Prostate gland (tissue), 2 donors: Measurements from ENCODE around the gene MAP9. TPM values are rescaled to one million over a fixed set of nuclear protein-coding genes. Genes with fewer than 3 reads are reported as not detected.

Experiments
- DNase-seq: peaks from one replicate; pipeline ENCODE4 v3.0.0-alpha.2; 2019; ENCODE audit warnings: low spot score
- H3K27ac ChIP-seq, 2 donors: fragments of 200-600 bp; sonication (generic); 2 replicates each; pipeline ENCODE4 v1.5.1; 2017 to 2019
- H3K27me3 ChIP-seq: fragments of 200-600 bp; sonication (generic); replicated peaks from 2 replicates; pipeline ENCODE4 v1.5.1; 2019; ENCODE audit not compliant: insufficient read depth
- H3K36me3 ChIP-seq, 2 donors: fragments of 200-600 bp; sonication (generic); 1 replicate in 1 of 2; 2 replicates in 1 of 2; pipeline versions ENCODE4 v1.5.1 to v1.8.1; 2017 to 2019
- H3K4me1 ChIP-seq: fragments of 200-600 bp; sonication (generic); replicated peaks from 2 replicates; pipeline ENCODE4 v1.5.1; 2019
- H3K4me3 ChIP-seq, 2 donors: fragments of 200-600 bp; sonication (generic); 2 replicates each; pipeline ENCODE4 v1.5.1; 2017 to 2019
- H3K9me3 ChIP-seq: fragments of 200-600 bp; sonication (generic); 2 replicates; pipeline ENCODE4 v1.5.1; 2017
- POLR2A ChIP-seq: fragments of 450-650 bp; IDR thresholded peaks from one replicate; pipeline ENCODE4 v1.6.1; 2016; ENCODE audit warnings: antibody characterized with exemption, mild to moderate bottlenecking
- POLR2AphosphoS5 ChIP-seq: sonication (generic); formaldehyde crosslinking; IDR thresholded peaks from one replicate; pipeline ENCODE4 v1.6.1; 2017; ENCODE audit warnings: antibody characterized with exemption
- WGBS: methylation state at CpG from one replicate; pipeline ENCODE4 v1.1.5; 2018; 5-methylcytosine and 5-hydroxymethylcytosine counted together
- intact Hi-C: fragments of 100-400 bp; cut with DNase I; formaldehyde crosslinking; loops from one replicate; pipeline ENCODE4 v1.14.2; 2022
- total RNA-seq, 2 donors: library from RNA; depleted of rRNA; stranded (reverse); fragments of >200 nt; gene quantifications; one replicate each; pipeline ENCODE4 v1.1.0, GENCODE V29; 2016
- TF ChIP-seq, protein P1 (sequence below), 4 experiments: fragments of 200-600 bp in 2 of 4; fragments of 450-650 bp in 2 of 4; sonication (generic) in 2 of 4; IDR thresholded peaks; 1 replicate in 3 of 4; 2 replicates in 1 of 4; pipeline ENCODE4 v1.5.1; 2016 to 2019; ENCODE audit warnings: antibody characterized with exemption in 4 of 4, mild to moderate bottlenecking in 2 of 4, moderate library complexity in 2 of 4

MAP9 gene
- total RNA-seq, 2 donors from 2014 or later = 15.8 to 17.9 TPM

DNA sequence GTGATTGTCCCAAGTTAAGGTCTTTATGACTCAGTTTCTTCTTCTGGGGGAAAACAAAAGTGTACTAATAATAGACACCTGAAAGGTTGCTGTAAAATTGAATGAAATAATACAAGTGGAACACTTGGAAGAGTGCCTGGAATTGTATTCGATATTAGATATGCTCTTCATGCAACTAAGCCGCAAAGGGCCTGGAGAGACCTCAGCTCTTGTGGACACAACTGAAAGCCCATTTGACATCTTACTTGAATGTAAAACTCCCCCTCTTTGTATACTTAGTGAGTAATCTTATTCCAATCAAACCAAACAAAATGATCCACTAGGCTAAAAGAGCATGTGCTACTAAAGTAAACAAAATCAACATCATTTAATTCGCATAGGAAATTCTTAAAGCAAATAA, 511 bp upstream of the MAP9 start:
- H3K36me3 ChIP-seq = no peaks in the 10 kb centered on the region
- no peak for DNase-seq
- no peak for TF ChIP-seq POLR2AphosphoS5
- TF ChIP-seq, protein P1, sequence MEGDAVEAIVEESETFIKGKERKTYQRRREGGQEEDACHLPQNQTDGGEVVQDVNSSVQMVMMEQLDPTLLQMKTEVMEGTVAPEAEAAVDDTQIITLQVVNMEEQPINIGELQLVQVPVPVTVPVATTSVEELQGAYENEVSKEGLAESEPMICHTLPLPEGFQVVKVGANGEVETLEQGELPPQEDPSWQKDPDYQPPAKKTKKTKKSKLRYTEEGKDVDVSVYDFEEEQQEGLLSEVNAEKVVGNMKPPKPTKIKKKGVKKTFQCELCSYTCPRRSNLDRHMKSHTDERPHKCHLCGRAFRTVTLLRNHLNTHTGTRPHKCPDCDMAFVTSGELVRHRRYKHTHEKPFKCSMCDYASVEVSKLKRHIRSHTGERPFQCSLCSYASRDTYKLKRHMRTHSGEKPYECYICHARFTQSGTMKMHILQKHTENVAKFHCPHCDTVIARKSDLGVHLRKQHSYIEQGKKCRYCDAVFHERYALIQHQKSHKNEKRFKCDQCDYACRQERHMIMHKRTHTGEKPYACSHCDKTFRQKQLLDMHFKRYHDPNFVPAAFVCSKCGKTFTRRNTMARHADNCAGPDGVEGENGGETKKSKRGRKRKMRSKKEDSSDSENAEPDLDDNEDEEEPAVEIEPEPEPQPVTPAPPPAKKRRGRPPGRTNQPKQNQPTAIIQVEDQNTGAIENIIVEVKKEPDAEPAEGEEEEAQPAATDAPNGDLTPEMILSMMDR (IDR thresholded peaks at IDR 0.05) = no peak
- TF ChIP-seq POLR2A = no peak
- no peaks in the 10 kb centered on the region for H3K27me3 ChIP-seq
- H3K27ac ChIP-seq = peak overlapping the region; percentile 48 to 75
- WGBS = 22% methylated on average over 3 of the region's 3 CpGs
- no peaks in the 10 kb centered on the region for H3K9me3 ChIP-seq
- intact Hi-C loops = no loop called here
- no peak overlapping the region for H3K4me3 ChIP-seq
- H3K4me1 ChIP-seq = no peaks in the 10 kb centered on the region

DNA sequence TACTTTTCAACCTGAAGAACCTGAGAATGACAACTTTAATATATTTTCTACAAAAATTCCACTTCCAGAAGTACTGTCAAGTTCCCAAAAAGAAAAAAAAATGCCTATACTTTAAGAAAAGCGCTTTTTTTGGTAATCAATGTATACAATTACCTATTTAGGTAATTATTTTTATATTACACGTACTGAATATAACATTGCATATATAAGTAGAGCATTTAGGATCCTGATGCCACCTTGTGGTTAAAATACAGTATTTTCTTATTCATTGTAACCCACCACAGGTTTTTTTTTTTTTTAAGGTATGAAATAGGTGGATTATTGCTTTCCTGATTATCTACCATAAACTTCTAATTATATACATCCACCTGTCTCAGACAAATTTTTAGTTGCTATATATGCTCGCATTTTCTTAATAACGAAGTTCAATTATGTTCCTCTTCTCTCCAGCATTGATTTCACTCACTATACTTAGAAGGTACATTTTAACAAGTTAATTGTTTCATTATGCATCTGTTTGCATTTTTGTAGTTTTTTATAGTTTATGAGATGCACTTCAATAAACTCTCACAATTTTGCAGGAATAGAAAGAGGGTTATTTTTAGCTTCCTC, 5.2 kb downstream of the MAP9 start:
- 49% methylated on average over 4 of the region's 4 CpGs for WGBS
- no peaks in the 10 kb centered on the region for H3K9me3 ChIP-seq
- no peak for DNase-seq
- H3K4me3 ChIP-seq = no peak overlapping the region
- H3K4me1 ChIP-seq = no peaks in the 10 kb centered on the region
- H3K27me3 ChIP-seq = no peaks in the 10 kb centered on the region
- no peaks in the 10 kb centered on the region for H3K36me3 ChIP-seq
- TF ChIP-seq, protein P1 (IDR thresholded peaks at IDR 0.05) = peak in 3 of 4 experiments; percentile 25 to 36 (median 29)
- TF ChIP-seq POLR2A = no peak
- intact Hi-C loops = no loop called here
- H3K27ac ChIP-seq = no peak overlapping the region

- 89% methylated on average over 2 of the region's 2 CpGs for WGBS
- Histone ChIP-seq H3K36me3 (no peaks in the 10 kb centered on the region), H3K9me3 (no peaks in the 10 kb centered on the region), H3K27ac (no peak overlapping the region), H3K4me1 (no peaks in the 10 kb centered on the region), H3K27me3 (no peaks in the 10 kb centered on the region), H3K4me3 (no peak overlapping the region)
- no peak for TF ChIP-seq POLR2AphosphoS5
- TF ChIP-seq, protein P1 (IDR thresholded peaks at IDR 0.05) = no peak
- TF ChIP-seq POLR2A = no peak
- no peak for DNase-seq
- intact Hi-C loops = no loop called here
Measured at GRCh38 chr4:155367608-155368007, 9.2 kb downstream of the MAP9 start.

- no peaks in the 10 kb centered on the region for H3K27me3 ChIP-seq
- no peaks in the 10 kb centered on the region for H3K9me3 ChIP-seq
- H3K27ac ChIP-seq = no peak overlapping the region
- intact Hi-C loops = loop anchor here (5.0 kb wide), 1 partner anchor 372 kb away; no protein-coding TSS in a partner anchor
- no peak for TF ChIP-seq POLR2A
- TF ChIP-seq, protein P1 (IDR thresholded peaks at IDR 0.05) = peak in 2 of 4 experiments; percentile 21 to 32
- TF ChIP-seq POLR2AphosphoS5 = no peak
- H3K36me3 ChIP-seq = no peaks in the 10 kb centered on the region
- no peaks in the 10 kb centered on the region for H3K4me1 ChIP-seq
- WGBS = 49% methylated on average over 8 of the region's 8 CpGs
- H3K4me3 ChIP-seq = no peak overlapping the region
- DNase-seq = no peak
Measured at GRCh38 chr4:155353923-155354540, 22.7 kb downstream of the MAP9 start.

- intact Hi-C loops = no loop called here
- H3K9me3 ChIP-seq = no peaks in the 10 kb centered on the region
- no peaks in the 10 kb centered on the region for H3K27me3 ChIP-seq
- no peaks in the 10 kb centered on the region for H3K4me1 ChIP-seq
- no peak overlapping the region for H3K27ac ChIP-seq
- no peak overlapping the region for H3K4me3 ChIP-seq
- WGBS = 73% methylated on average over 1 of the region's 1 CpG
- no peak for DNase-seq
- TF ChIP-seq, protein P1 (IDR thresholded peaks at IDR 0.05) = no peak
- TF ChIP-seq POLR2A = no peak
- no peak for TF ChIP-seq POLR2AphosphoS5
- H3K36me3 ChIP-seq = no peaks in the 10 kb centered on the region
Measured at GRCh38 chr4:155342142-155342541, 34.6 kb downstream of the MAP9 start.
